GM19328 (cell line): ENCODE results near the gene SMCO3.

Experiments
- ATAC-seq: cut with Tn5 transposase; IDR thresholded peaks from one replicate; pipeline ENCODE4 v1.9.1; 2021; ENCODE audit warnings: mild to moderate bottlenecking, moderate library complexity; ENCODE audit not compliant: unreplicated experiment

SMCO3 gene

DNA sequence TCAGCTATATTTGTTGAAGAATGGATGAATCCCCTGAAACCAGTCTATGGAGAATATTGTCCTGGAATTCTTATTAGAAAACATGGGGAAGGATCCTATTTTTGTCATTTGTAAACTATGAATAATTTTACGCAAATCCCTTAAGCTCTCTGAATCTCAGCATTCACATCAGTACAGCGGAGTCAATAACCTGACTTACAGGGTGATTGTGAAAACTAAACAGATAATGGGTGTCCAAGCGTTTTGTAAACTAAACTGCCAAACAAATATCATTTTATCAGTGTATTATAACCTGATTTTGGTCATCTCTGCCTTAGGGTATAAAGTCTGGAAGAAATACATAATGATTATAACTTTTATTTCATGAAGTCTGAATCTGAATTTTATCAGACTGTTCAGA, 19.4 kb upstream of the SMCO3 start:
- ATAC-seq, result no peak

DNA sequence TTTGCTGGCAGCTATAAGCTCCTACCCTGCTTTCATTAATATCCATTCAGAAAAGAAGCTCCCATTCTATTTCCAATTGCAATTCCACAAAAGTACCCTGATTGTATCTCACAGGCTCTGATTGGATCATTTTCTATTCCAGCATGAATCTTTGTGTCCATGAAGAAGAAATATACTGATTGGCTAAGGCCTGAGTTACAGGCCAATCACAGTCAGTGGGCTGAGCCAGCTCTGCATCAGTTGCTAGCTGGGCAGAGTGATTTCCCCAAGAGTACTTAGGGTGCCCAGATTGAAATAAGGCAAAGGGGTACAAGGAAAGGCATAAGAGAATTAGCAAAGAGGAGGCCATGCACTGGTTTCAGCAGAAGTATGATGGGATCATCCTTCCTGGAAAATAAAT, 14.9 kb upstream of the SMCO3 start:
- ATAC-seq, result no peak

DNA sequence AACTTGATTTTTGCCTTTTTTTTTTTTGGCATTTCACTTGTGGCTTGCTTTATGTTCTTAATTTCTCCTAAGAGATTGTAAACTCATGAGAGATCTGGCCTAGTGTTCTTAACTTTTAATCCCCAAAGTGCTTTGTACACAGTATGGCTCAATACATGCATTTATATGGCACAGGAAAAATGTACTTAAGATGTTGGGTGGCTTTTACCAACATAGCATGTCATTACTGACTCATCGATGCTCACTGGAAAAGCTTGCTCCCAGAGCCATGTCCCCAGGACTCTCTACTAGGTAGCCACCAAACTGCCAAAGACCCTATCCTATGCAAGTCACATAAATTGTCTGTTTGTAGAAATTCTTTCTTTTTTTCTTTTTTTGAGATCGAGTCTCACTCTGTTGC, 13.1 kb upstream of the SMCO3 start:
- ATAC-seq, result no peak

DNA sequence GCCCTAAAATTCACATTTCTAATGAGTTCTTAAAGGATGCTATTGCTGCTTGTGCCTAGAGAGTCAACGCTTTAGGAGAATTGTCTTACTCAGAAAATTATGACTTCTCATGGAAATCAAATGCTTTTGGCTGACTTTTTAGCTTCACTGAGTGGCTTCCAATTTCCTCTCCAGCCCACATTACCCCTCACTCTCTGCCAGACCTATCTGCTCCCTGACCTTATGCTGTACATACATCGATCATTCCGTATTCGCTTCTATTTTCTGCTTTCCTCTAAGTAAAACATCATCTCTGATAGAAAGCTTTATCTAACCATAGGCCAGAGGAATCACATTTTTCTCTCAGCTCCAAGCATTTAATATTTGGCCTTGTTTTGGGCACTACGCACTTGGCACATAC, 12.5 kb upstream of the SMCO3 start:
- no peak for ATAC-seq

DNA sequence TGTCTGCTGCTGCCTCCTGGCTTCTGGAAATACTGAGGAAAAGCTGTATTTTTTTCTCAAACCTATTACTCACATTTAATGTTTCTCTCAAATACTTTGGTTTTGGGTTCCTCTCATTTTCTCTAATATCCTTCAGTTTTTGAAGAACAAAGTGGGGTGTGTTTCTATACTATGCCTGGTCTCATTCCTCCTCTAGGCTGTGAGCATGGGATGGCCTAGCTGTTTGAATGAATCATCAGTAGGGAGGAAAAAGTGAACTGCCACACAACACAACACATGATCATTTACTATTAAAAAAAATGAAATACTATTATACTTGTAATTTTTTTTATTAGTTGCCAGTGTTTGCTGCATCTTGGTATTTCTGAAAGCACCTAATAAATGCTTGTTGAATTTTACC, 11.3 kb upstream of the SMCO3 start:
- no peak for ATAC-seq

DNA sequence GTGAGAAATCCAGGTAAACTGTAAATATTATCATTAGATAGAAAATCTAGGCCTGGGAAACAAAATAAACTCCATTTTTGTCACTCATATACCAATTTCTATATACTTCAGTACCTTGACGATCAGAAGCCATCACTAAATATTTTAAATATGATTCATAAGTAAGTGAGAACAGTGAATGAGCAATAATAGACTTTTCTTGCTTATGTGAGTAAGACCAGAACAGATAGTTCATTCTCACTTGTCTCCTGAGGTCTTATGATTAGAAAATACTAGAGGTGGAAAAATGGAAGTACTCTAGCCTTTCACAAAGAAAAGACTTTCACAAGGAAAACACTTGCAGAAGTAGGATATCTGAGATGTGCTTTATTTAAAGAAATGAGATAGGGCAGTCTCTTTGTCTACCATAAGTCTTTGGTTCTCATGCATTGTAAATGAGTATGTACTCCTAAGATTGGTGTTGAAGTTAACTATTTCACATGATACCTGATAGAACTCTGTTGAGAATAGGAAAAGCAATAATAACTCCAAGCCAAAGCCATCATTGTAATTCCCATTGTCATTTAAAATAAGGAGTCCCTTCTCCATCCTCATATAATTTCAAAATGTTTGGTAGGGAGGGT, 10.1 kb upstream of the SMCO3 start:
- no peak for ATAC-seq

DNA sequence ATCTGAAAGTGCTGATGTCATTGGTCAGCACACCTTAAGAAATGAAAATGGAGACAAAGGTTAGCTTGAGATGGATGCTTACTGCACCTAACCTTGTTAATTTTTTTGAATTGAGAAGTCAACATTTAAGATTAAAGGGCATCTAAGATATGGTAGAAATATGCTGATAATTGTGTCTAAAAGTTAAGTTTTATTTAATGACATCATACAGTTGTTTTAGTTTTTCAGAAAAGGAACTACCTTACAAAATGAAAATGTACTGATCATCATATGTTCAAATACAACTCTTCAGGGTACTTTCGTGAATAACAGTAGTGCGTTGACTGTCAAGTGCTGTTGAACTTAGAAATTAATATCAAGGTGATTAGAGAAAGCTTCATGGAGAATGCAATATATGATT, 2.5 kb downstream of the SMCO3 start:
- ATAC-seq, result no peak

DNA sequence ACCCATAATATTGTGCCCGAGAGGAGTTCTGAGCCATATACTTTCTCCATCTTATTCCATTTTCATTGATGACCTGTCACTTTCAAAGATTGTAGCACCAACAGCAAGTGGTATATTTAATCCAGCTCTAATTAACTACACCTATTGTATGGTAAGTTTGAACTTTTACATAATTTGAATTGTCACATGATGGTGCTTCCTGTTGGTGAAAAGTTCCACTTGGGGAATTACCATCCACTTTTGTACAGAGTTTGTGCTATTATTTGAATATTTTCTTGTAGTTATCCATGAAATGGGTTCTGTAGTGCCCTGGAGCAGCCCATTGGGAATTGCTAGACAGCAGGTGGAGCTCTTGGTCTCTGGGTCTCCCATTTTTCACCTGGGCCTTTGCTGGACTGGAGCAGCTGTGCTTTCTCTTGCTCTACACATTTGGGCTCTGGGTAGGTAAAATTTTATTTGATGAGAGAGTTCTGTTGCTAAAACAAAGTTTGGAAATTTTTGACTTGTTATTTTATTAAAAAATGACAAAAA, 3.0 kb downstream of the SMCO3 start:
- ATAC-seq, result no peak

DNA sequence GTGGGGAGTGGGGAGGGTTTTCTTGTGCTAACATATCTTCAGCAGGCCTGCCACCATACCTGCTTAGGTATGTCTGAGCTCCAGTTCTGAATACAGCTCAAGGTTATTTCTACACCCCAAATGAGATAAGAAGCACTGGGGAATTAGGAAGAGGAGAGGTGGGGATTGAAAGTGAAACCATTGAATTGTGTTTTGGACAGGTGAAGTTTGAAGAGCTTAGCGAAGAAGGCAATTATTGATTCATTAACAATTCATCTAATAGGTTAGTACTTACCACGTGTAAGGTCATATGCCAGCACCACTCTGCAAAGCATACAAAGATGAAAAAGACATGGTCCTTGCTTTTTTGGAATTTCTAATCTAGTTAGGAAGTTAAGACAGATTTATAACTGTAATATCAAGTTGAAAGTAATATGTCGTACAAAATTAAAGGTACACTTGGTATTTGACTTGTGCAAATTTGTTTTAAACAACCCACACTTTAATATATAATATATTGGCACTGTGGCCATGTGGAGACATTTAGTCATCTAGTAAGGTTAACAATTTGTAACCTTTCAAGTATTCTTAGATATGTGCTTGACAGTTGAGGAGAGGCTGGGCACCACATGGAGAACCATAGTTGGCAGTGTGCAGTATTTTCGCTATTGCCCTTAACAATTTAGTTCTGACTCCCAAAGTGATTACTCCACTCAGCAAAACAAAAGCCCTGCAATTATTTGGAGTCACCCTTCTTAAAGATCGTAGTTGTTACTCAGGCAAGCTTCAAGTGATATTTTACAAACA, 3.6 kb downstream of the SMCO3 start:
- ATAC-seq, result no peak

DNA sequence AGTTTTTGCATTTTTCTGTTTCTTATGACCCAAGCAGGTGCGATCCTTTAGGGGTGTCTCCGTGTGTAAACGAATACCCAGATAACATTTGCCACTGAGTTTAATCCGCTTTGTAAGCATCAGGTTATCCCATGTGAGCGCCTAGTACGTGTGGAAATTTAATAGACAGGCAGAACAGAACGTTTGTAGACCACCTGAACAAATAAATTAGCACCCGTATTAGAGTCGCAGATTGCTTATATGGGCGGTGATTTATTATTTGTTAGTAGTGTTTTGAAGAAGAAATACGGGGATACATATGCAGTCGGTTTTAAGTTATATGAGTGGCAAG, 10.2 kb downstream of the SMCO3 start:
- peak; percentile 8 for ATAC-seq

DNA sequence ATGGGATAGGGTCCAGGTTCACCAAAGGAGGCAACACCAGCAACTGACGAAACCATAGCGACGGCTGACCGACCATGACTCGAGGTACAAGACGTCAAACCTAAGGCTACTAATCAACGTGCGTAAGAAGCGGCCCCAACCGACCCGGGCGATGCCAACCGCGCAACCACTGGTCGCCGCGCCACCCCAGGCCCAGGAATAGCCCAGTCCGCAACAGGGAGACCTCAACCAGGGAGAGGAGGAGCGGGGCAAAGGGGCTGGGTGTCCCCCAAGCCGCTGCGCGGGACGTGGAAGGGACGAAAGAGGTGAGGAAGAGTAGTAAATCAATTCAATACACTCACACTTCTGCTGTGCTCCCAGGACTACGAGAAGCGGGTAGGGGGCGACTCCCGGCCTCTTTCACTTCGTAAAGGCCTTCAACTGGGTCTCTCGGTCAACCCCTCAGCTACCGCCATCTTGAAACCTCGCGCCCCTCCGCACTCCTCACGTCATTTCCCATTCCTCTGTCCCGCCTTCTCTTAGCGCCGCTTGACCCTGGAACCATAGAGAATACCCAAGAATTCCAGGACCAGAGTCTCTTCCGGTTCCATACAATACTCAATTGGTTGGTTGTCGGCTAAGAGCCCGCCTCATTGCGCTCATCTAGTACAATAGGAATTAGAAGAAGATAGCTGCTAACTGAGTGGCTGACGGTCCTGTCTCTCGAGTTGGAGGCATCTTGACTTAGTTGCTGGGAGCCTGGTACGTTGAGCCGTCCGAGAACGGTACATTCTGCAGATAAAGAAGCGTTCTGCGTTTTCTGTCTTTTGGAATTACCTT, 10.8 kb downstream of the SMCO3 start, which contains the start of the genes C12orf60 and WBP11:
Gene C12orf60 (plus strand): TSS at position 660 of the 819 bp plus-strand sequence. CDS start 19,266 bp downstream, outside the sequence.
Gene WBP11 (minus strand): TSS at position 468 of the 819 bp plus-strand sequence. CDS start 2,095 bp downstream, outside the sequence.
- ATAC-seq, result peak; percentile 100

DNA sequence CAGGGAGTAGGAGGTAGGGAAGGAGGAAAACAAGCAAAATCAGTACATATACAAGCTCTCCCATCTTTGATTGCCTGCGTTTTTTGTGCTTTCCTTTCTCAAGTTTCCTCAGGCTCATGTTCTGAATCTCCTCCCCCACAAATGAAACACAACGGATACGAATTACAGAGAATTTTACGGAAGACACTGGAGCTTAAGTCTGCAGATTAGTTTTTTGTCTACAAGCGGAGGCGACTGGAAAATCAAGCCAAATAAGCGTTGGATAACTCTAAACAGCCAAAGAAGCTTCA, 11.3 kb downstream of the SMCO3 start:
- no peak for ATAC-seq

DNA sequence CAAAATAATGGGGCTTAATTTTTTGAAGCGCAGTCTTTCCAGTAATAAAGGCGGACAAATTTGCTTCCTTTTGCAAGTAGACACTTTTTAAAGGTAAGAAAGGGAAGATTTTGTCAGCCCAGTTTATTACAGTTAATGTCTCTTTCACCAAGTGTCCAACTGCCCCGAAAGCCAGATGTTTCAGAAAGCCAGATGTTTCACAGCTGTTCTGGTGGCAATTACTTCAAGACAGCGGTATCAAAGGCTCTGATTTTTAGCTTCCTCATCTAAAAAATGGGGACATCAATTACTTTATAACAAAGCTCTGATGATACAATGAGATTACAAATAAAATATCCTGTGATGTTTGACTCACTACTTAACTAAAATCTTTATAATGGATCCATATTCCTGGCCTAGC, 11.7 kb downstream of the SMCO3 start:
- ATAC-seq, result no peak

DNA sequence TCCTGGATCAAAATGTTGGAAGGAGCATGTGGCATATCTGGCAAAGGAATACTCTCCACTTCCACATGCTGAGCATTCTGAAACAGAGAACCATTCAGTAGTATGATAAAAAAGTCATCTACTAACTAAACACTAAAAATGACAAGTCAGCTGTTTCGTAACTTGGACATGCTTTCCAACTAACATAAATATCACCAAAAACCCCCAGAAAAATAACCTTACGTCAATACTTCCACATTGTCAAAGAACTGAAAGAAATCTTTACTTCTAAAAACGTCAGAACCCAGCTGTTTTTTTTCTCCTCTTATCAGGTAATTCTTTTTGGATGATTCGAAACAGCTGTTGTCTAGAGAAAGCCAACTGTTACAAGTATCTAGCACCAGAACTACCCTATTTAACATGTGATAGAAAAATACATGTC, 18.9 kb downstream of the SMCO3 start:
- ATAC-seq, result no peak

DNA sequence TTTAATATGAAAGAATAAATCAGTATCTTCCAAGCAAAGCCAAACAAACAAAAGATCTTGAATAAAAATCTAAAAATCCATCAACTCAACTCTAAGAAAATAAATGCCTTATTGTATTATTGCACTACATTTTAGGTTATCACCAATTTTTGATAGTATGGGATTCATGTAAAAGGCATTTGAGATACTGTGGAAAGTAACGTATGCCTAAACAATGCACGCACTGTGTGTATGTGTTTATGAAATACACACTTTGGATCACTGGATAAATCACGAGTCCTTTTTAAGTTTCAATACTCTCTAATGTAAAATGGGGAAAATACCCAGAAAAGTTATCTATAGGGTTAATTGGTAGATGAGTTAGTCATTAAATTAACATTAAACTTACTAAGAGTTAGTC, 28.4 kb downstream of the SMCO3 start:
- ATAC-seq, result no peak

DNA sequence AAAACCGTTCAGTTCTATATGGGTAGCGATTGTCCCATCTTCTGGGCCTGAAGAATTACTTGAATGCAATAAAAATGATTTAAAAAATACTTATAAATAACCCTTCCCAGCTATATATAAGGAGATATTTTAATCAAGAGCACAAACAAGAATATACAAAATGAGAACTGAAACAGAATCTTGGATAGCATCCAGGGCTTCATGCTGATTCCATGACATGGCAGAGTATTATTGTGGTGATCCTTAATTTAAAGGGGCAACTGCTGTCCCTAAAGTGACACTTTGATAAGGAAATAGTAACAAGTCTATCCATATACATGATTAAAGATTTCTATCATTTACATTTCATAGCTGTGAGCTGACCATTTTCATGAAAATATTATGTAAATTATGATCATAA, 29.5 kb downstream of the SMCO3 start:
- no peak for ATAC-seq

DNA sequence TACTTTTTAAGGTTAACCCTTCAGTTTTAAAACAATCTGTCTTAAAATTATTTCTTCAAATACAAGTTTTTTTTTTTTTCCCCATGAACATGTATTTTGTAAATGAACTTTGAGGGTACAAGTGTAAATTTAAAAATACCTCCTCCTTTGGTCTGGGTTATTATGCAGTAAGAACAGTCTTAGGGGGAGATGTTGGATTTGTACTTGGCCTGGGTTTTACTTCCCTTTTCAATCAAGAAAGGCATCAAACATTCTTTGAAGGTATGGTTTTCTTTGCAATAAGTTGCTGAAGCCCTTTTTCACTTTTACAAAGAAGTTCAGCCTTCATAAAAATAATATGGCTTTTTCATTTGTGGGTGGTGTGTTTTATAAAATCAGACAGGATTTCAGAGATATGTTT, 31.2 kb downstream of the SMCO3 start:
- no peak for ATAC-seq

DNA sequence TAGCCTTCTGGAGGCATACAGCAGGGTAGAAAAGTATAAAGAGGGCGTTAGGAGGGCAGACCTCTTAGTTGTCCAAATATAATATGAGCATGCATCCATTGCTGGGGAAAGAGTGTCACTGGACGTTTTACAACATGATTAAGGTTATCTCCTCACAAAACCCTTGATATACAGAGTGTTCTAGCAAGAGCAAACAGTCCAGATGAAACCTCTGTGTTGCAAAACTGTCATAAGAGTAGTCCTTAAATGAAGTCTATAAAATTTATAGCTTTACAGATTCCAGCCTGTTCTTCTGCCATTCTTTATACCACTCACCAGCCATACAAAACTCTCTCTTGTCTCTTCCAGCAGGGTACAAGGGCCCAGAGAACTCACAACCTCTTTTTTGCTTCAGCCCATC, 32.4 kb downstream of the SMCO3 start:
- no peak for ATAC-seq

DNA sequence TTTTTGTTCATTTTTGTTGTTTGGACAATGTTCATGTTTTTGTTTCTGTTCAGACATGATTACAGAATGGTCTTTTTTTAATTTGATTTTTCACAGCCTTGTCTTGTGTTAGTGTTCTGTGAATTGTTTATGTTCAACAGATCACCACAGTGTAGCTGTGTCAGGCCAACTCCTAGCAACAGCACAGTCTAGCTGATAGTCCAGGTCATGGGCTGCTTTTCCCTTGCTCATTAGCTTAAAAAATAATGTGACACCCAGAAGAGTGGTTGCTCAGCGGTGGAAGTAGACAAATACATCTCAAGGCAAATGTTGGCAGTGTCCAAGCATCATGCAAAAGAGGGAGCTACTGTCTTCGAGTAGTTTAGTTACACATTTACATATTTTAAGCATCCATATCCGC, 33.1 kb downstream of the SMCO3 start:
- no peak for ATAC-seq

DNA sequence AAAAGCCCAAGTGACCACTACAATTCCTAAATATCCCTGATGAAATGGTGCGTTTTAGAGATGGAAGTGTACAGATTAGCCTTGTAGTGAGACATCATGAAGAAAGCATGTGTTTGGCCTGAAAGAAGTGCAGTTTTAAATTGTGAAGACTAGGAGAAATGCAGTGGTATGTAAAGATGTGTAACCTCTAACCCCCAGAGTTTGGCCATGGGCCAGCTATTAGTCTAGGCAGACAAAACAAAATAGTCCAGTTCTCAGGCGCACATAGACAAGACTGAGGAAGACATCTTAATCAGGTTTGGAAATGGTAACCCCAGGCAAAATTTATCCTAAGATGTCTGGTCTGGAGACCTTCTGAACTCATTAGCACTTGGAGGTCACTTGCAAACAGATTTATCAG, 34.1 kb downstream of the SMCO3 start:
- no peak for ATAC-seq

DNA sequence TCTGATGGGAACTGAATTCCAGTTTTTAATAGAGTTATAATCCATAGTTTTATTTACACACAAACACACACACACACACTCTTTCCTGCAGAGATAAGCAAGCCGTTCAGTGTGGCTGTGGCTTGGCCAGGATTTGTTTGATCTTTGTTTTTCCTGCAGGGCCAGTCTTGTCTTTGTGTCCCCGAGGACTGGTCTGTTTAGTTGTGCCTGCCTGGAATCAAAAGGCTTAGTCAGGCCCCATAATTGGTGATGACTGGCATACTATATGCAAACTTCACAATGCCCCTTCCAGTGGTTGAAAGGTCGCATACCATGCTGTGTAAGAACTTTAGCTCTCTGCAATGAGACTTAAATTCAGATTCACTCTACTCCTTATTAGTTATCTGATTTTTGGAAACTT, 36.7 kb downstream of the SMCO3 start:
- no peak for ATAC-seq
